Suprapubic skin (tissue), 4 donors: Measurements from ENCODE around the gene BRD9.

ENCODE experiments used
- CTCF ChIP-seq, 2 donors: fragments of 200-600 bp in 1 of 2; fragments of 450-650 bp in 1 of 2; sonication (generic) in 1 of 2; IDR thresholded peaks; one replicate each; pipeline ENCODE4 v1.5.1; 2016 to 2019; ENCODE audit warnings: antibody characterized with exemption in 2 of 2, mild to moderate bottlenecking in 1 of 2, moderate library complexity in 1 of 2
- EP300 ChIP-seq: sonication (generic); formaldehyde crosslinking; IDR thresholded peaks from one replicate; pipeline ENCODE4 v1.6.1; 2017; ENCODE audit warnings: antibody characterized with exemption
- POLR2AphosphoS5 ChIP-seq, 3 donors: sonication (generic); formaldehyde crosslinking; IDR thresholded peaks; one replicate each; pipeline ENCODE4 v1.6.1; 2017; ENCODE audit warnings: antibody characterized with exemption in 3 of 3

- TF ChIP-seq CTCF (IDR thresholded peaks at IDR 0.05): no peak
- no peak for TF ChIP-seq EP300
- no peak for TF ChIP-seq POLR2AphosphoS5 (IDR thresholded peaks at IDR 0.05)
Observed at GRCh38 chr5:893711-894110, 1.1 kb upstream of the BRD9 start.
